ENCODE results near the gene RHOT1.
A peak's percentile ranks its signal among the peaks of the same experiment; 100 is the strongest.
"Not testable (repeated sequence)": the region's sequence is repeated elsewhere in the genome, so short reads cannot be mapped to it uniquely, and the experiment has no call there.

RHOT1 gene

DNA sequence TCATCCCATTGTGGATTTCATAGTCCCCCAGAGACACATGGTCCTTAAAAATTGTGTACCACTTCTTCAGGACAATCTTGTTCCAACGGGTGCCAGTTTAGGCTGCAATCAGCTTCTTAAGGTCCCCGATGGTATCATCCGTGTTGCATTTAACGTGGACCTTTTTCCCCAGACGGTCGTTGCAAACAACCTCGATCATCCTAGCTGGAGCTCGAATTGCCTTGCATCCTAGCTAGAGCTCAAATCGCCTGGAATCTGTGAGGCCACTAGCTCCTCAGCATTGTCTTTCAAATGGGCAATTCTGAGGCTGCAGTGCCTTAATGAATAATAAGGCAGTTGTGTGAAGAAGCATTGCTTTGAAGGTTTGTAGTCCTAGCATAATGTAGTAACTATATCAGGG lies 85.6 kb downstream of the RHOT1 start:
- DNase-seq (ENCODE audit: low read depth), result no peak

DNA sequence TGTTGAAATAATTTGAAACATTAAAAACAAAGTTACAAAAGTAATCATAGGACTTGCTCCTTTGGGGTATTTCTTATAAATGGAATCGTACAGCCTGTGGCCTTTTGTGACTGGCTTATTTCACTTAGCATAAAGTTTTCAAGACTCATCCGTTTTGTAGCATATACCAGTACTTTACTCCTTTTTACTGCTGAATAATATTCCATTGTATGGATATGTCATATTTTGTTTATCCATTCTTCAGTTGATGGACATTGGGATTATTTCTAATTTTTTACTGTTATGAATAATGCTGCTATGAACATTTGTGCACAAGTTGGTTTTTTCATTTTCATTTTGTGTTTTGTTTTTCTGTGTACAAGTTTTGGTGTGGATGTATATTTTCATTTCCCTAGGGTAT lies 93.3 kb downstream of the RHOT1 start:
- DNase-seq (ENCODE audit: low read depth), result no peak

DNA sequence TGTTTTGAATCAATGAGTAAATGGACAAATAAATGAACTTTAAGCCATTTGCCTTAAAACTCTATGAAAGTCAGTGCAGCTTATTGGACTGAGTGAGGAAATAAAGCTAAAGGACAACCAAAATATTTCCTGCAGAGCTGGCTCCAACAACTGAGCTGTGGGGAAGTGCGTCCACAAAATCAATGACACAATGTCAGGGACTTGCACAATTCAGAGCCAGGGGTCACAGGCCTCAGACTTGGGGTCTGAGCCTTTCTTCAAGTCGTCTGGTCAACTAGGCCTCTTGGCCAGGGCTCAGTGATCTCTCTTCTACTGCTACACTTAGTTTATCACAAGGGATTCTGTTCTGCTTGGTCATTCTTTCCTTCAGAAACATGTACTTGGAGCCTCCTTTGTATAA lies 97.2 kb downstream of the RHOT1 start:
- DNase-seq (ENCODE audit: low read depth), result no peak

DNA sequence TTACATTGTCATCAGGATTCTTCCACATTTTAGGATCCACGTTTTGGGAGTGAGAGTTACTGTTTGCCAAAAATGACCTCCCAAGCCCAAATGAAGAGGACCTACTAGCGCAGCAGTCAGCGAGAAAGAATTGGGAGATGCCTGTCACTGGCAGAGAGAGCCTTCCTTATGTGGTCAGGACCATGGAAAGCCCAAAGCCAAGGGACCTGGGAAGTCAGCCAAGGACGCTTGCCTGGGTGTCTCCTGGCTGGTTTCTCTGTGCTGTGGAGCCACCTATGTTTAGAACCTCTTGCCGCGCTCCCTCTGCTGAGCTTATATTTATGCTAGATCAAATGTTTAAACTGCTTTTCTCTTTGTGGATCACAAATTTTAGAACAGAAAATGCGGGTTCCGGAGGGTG lies 98.4 kb downstream of the RHOT1 start:
- no peak for DNase-seq (ENCODE audit: low read depth)

DNA sequence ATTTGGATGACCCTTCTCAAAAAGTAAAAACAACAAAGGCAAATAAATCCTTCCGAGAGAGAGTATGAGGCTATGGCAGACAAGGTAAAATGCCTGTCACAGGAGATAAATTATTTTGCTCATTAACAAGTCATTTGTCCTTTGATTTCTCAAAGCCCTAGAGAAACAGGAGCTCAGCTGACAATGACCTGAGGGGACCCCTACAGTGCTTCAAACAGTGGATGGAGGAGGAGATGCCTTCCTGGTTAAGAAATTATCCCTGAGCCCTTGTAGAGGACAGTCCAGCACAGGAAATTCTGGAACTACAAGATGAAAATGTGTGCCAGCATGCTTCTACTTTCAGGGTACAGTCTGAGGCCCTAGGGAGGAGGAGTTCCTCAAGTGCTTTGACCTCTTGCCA lies 99.3 kb downstream of the RHOT1 start:
- no peak for DNase-seq (ENCODE audit: low read depth)

DNA sequence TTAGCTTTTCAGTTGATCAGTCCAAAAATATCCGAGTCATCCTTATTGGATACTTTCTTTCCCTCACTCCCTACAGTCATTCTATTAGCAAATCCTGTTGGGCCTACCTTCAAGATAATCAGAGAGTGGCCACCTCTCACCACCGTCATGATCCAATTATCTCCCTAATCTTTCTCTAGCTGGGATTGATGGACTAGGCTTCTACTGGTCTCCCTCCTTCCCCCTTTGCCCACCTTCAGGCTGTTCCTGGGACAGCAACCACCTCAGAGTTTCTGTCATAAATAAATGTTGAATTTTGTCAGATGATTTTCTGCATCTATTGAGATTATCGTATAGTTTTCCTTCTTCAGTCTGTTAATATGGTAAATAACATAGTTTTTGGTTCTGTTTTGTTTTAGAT lies 107.2 kb downstream of the RHOT1 start:
- no peak for DNase-seq (ENCODE audit: low read depth)

DNA sequence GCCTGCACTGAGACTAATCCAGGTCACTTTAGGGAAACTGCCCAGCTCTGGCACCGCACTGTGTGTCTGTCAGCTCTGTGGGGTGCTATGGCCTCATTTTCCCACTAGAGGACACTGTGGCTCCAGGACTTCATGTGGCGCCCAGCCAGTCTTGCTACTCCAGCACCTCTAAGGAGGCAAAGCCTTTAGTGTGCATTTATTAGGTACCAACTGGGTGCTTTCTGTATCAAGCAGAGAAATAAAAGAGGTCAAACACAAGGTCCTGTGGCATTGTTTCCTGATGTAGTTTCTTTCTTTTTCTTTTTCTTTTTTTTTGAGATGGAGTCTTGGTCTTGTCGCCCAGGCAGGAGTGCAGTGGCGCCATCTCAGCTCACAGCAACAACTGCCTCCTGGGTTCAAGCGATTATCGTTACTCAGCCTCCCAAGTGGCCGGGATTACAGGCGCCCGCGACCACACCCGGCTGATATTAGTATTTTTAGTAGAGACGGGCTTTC lies 110.9 kb downstream of the RHOT1 start:
- DNase-seq (ENCODE audit: low read depth), result peak; percentile 40

DNA sequence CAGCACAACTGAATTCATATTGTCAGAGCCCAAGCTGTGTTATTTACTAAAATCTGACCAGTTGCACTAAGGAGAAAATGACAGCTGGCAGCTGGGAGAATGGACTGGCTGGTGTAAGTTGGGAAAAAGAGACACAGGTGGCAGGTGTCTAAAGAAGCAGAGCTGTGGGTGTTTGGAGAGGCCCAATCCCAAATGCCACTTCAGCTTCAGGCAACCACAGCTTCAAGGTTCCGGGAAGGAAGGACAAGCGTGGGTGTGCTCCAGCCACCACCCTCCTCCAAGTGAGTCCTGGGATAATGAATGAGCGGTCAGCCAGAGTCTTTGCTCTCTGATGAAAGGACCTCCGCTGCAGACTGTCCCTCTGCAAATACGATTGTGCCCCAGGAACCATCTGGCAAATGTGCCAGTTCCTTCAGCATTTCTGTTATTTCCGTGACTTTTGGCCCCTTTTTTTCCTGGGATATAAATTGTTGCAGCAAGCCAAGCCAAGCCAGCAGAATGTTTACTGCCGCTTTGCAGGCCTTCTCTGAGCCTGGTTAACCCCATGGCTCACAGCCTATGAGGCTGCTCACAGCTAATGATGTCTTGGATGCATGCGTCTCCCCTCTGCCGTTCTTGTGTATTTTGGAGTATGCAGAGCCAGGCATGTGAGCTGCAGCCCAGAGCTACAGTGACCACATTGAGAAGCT lies 113.9 kb downstream of the RHOT1 start:
- DNase-seq (ENCODE audit: low read depth), result no peak

DNA sequence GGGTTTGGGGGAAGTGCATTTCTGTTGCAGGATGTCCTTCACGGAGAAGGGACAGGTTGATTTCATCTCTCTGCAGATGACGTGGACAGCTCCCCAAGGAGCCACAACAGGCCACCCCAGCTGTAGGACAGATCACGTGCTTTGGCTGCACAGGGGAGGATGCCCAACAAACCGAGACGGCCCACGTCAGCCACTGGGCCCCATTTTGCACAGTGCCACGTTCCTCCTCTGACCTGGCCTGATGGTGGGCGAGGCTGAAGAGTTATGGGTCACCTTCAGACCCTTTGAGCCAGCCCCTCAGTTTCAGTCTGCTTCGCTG lies 114.4 kb downstream of the RHOT1 start:
- DNase-seq (ENCODE audit: low read depth), result no peak

DNA sequence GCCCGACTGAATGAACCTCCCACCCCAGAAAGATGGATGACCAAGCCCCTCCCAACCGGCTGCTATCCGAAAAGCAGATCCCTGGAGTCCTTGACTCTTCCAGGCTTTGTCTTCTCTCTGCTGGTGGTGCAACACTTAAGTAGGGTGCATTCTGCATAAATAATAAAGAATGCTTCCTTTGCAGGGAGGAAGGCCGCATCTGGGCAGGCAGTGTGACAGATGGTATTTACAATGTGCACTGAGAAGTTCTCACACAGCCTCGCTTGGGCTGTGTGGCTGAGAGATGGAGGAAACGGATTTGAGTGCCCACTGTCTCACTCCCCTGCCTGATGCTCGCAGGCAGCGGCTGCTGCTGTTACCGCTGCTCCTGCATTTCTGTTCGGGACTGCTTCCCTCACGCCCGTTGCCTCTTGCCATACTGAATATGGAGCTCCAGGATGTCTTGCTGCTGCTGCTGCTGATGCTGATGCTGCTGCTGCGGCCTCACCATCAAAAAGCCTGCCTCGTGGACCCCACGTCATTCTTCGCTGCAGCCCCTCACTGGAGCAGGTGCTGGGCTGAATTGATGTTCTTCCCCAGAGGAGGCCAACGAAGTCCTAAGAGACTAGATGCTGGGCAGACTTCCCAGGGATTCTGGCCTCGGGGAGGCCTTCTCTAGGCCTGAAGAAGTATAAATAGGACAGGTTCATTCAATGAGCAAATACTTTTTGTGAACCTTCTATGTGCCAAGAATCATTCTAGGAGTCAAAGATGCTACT lies 116.3 kb downstream of the RHOT1 start:
- DNase-seq (ENCODE audit: low read depth), result no peak

DNA sequence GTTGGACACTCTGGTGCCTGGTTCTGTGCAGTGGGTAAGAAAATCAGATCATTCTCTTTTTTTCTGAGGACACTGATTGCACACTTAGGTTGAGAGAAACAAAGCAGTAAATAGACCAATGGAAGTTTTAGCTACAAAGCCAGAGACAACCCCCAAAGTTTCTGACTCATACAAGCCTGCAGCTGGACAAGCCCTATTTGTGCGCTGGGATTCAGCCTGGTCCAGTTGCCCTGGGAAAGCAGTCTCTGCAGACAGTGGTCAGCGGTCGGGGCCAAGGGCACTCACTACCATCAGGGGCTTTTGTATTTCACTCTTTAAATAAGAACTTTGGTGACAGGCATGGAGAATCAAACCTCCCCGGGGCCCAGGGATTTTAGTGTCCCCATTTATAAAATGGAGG lies 117.3 kb downstream of the RHOT1 start:
- DNase-seq (ENCODE audit: low read depth), result peak; percentile 37

DNA sequence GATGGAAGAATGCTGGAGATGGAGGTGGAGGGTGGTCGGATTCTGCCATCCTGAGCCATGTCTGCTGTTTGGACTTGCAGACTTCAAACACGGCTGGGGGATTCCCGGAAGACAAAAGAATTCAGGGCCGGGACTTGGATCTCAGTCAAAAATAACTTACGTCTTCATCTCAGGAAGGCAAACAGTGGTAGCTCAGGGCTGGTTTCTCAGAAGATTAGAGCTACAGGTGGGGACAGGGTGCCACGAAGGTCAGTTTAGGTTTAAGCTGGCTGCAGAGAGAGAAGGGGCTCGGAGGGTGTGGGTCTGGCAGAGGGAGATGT lies 119.1 kb downstream of the RHOT1 start:
- DNase-seq (ENCODE audit: low read depth), result no peak

DNA sequence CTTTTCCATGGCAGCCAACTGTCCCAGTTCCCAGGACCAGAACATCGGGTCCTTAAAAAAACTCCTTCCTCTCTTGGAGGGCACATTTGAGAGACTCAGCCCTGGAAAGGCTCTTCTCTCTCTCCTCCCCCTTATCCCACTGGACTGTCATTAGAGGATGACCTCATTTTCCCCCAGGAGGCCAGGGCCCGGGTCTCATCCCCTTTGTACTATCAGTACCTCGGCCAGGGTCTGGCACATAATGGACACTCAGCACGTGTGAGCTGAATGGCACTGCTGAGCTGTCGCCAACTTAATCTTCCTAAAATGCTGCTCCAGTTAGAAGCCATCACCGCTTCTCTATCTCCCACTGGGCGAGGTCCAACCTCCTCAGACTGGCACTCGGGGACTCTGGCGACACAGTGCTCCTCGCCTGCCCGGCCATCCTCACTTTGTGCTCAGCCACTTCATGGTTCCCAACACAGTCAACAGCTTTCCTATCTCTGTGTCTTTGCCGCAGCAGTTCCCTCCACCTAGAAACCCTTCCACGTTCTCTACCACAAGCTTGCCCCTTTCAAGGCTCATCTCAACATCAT lies 119.7 kb downstream of the RHOT1 start:
- DNase-seq (ENCODE audit: low read depth), result no peak

DNA sequence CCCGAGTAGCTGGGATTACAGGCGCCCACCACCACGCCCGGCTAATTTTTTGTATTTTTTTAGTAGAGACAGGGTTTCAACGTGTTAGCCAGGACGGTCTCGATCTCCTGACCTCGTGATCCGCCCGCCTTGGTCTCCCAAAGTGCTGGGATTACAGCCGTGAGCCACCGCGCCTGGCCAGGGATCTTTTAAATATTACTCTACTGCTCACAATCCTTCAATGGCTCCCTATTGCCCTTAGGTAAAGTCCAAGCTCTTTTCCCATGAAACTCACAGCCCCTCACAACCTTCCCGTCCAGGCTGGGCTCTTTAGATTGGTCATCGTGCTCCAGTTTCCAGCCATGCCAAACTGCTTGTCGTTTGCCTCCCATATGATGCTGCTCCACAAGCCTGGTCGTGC lies 121.2 kb downstream of the RHOT1 start:
- DNase-seq (ENCODE audit: low read depth), result not testable (repeated sequence)

DNA sequence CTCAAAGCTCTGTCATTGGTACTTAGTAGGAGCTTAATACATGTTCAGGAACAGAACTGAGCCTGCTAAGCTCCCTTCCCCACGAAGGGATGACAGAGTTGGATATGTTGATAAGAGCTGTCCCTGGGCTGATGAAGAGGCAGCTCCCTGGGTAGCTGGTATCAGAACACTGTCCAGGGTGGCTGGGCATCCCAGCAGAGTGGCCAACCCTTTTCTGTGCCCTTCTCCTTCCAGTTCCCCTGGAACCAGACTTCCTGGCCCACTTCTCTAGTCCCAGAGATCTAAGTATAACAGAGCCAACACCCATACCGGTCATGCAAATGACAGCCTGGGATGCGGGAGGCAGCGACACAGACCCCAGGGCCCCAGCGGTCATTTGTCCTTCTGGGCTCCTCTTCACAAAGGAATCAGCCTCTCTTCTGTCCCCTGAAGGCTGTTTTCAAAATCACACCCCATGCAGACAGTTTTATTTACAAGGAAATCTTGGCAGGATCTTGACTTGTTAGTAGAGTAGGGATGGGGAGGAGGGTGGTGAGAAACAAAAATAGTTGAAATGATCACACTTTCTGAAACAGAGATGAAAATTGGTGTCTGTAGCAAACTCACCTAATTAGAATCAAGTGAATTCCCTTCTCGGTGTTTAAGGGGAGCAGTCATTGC lies 122.0 kb downstream of the RHOT1 start:
- no peak for DNase-seq (ENCODE audit: low read depth)

DNA sequence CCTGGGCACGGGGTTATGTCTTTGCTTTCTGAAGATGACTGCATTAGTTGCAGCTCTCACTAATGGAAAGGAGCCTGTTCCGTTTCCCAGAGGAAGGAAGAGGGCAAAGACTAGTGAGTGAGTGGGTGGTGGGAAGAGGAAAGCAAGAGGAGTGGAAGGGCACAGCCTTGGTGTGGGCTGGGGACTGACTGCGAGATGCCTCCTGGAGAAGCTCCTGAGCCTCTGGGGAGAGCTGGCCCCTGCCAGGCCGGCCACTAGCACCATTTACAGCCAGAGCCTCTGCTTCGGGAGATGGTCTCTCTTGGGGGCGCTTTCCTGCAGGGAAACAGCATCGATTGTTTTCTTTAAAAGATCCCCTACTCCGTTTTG lies 122.5 kb downstream of the RHOT1 start:
- no peak for DNase-seq (ENCODE audit: low read depth)

DNA sequence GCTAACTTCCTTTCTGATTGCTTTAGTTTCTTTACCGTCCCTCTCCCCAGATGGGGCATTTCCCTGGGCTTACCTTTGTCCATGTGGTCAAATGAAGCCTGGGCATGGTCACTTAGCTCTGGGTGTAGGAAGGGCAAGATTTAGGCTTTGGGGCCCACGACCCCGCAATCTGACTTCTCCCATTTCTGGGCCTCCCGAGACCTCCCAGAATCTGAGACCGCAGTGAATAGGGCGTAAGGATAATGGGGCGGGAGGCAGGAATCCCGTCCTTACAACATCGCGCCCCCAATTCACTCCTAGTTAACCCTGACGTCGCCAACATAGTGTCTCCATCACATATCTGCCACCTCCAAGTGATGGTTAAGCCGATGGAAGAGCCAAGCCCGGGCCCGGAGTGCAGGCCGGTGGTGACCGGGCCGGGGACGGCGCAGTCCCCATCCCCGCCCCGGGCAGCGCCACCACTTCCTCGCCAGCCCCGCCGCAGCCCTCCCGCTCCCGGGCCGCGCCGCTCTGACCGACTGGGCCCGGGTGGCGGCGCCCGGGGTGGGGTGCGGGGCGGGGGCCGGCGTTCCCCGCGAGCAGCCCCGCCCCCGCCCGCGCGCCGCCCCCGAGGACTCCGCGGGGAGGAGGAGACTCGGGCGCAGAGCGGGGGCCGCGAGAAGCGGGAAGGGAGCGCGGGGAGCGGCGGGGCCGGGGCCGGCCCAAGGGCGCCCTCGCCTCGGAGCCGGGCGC lies 123.1 kb downstream of the RHOT1 start, which contains the start of gene RHBDL3:
TSS of gene RHBDL3 (plus strand) at position 641 of the 732 bp plus-strand sequence. CDS start 358 bp downstream, outside the sequence.
- no peak for DNase-seq (ENCODE audit: low read depth)

DNA sequence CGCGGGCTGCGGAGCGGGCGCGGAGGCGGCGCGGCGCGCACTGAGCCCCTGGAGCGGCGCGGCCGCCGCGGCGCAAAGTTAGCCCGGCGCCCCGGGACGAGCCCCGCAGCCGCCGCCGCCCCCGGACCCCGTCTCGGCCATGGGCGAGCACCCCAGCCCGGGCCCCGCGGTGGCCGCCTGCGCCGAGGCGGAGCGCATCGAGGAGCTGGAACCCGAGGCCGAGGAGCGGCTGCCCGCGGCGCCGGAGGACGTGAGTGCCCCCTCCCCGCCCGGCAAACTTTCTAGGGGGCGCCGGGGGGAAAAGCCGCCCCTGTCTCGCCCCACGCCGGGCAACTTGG lies 123.7 kb downstream of the RHOT1 start:
- no peak for DNase-seq (ENCODE audit: low read depth)

DNA sequence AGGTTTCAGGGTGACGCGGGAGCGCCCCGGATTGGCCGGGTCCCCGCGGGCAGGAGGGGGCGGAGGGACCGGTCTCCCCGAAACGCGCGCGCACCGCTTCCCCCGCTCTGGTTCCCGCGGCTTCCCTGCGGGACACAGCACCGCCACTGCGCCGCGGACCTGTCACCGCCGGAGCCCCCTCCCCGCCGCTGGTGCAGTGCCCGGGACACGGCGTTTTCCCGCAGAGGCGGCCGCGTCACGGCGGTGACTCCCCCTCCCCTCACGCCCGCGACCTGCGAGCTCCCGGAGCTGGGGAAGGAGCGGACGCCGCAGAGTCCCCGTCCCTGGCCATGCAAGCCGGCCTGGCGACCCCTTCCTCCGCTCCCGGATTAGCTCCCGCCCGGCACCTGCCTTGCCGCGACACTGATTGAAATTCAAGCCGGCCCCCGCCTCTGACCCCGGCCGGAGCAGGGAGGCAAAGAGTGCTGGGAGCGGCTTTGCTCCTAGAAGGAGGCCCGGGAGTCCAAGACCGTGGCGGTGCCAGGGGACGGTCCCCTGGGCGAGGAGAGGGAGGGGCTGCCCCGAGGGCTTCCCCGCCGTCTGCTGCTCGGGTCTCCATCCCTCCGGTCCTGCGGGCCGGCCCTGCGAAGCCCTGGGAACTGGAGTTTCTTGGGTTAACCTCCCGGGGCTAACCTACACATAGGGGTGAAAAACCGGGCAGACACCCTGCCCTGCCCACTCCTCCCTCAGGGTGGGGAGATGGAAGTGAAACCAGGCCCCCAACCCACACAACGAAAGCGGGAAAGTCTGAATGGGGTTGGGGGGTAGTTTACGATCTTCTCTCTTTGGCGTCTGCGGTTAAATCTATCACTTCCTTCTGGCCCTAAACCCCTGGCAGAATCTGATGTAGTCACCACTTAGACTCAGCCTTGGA lies 124.3 kb downstream of the RHOT1 start:
- no peak for DNase-seq (ENCODE audit: low read depth)

DNA sequence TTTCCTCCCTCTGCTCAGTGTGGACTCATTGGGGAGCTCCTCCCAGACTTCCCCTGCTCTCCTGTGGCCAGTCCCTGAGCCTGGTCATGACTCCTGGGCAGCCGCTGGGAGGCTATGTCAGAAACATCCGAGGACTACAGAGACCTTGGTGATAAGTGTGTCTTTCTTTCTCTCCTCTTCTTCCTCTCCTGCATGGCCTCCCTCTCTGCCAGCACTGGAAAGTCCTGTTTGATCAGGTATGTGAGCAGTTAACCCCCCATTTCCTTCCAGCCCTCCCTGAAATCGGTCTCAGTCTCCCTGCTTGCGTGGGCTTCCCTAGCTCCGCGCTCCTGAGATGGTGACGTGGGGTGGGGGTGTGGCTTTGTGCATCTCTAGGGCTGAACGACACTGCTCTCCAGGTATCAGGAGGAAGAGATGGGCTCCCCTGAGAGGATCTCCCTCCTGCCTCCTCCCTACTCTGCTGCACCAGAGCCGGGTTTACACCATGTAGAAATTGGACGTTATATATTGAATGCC lies 125.4 kb downstream of the RHOT1 start:
- DNase-seq (ENCODE audit: low read depth), result no peak

DNA sequence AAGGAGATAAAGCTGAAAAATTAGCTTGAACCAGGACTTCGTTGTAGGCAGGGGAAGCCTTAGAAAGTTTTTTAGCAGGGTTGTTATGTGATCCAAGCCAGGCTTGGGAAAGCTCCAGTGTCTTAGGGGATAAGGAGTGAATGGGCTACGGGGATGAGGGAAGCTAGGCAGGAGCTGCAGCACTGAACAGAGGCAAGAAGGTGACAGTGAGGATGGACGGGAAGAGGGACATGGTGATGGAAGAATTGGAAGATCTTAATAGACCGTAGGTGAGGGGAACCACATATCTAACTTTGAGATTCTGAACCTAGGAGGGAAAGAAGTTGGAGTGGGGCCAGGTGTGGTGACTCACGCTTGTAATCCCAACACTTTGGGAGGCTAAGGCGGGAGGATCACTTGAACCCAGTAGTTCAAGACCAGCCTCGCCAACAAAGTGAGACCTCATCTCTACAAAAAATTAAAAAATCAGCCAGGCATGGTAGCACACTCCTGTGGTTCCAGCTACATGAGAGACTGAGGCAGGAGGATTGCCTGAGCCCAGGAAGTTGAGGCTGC lies 126.5 kb downstream of the RHOT1 start:
- no peak for DNase-seq (ENCODE audit: low read depth)

Measured in non-pigmented ciliary epithelial cell (primary cell).